ENCODE measurements around the gene EPOP. TPM values are rescaled to one million over a fixed set of nuclear protein-coding genes. Genes with fewer than 3 reads are reported as not detected.

Gene EPOP
- total RNA-seq, 4 donors from 2014 or later: 1.8 to 3.2 (median 2.8) TPM

DNA sequence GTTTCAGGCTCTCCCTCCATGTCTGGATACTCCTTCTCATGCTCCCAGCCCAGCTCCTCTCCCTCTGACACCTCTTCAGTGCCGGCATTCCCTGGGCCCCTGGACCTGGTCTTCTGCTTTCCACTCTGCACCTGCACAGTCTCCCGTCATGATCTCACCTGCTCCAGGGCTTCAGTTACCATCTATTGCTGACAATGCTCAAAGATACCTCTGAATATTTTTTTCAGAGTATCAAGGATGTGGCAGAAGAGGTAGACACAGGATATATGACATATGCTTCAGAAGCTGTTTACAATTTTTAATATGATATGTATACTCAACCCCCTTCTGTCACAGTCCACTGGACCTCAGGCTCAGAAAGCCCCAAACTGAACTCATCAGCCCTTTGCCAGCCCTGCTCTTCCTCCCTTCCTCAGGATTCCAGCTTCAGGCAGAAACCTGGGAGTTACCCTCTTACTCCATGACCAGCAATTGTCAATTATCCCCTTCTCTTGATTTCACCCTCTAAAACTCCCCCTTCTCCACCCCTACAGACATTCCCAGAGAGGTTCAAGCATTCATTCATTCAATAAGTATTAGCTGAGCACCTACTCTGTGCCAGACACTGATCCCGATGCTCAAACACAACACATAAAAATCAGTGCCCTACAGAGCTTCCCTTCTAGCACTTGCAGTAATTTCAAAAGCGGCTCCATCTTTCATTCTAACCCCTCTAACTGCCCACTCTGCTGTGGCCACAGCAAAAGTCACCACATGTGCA, 22.5 kb upstream of the EPOP start:
- intact Hi-C loops (cut with DNase I): no loop called here
- TF ChIP-seq POLR2A (IDR thresholded peaks at IDR 0.05): no peak
- TF ChIP-seq, protein P1, sequence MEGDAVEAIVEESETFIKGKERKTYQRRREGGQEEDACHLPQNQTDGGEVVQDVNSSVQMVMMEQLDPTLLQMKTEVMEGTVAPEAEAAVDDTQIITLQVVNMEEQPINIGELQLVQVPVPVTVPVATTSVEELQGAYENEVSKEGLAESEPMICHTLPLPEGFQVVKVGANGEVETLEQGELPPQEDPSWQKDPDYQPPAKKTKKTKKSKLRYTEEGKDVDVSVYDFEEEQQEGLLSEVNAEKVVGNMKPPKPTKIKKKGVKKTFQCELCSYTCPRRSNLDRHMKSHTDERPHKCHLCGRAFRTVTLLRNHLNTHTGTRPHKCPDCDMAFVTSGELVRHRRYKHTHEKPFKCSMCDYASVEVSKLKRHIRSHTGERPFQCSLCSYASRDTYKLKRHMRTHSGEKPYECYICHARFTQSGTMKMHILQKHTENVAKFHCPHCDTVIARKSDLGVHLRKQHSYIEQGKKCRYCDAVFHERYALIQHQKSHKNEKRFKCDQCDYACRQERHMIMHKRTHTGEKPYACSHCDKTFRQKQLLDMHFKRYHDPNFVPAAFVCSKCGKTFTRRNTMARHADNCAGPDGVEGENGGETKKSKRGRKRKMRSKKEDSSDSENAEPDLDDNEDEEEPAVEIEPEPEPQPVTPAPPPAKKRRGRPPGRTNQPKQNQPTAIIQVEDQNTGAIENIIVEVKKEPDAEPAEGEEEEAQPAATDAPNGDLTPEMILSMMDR (IDR thresholded peaks at IDR 0.05): no peak

DNA sequence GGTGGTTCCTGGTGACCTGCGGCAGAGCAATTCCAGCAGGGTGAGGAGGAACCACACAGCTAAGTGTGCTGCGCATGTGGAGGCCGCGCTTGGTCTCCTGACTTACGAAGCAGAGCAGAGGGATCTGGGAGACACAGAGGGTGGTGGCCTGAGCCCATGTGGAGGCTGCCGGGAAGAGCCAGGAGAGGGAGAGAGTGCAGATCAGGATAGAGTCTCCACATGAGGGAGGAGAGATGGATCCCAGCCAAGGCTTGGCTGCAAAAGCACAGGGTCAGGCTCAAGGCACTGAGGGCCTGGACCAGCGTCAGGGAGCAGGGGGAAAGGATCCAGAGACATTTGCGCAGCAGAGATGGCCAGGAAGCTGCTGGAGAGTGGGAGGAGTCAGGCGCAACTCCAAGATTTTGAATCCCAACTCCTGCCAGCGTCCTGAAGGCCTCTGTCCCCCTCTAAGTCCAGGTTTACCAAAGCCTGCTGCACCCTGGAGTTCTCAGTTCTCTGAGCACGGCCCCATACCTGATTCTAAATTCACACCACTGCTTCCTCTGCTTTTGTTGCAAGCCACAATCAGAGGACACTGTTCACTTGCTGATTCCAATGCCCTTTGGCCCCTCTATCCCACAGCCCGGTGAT, 19.1 kb upstream of the EPOP start:
- Histone ChIP-seq H3K27me3 (no peaks in the 10 kb centered on the region), H3K36me3 (no peaks in the 10 kb centered on the region), H3K9me3 (no peaks in the 10 kb centered on the region), H3K4me1 (peaks cover 0 to 19% (median 11%) of the 10 kb centered on the region in 3 donors), H3K4me3 (no peak overlapping the region), H3K27ac (peak overlapping the region in 3 of 4 donors; percentile 69 to 80 (median 69))
- intact Hi-C loops (cut with DNase I): no loop called here
- 51 to 59% methylated on average over 12 of the region's 12 CpGs for WGBS, 2 donors
- no peak for TF ChIP-seq POLR2A (IDR thresholded peaks at IDR 0.05)
- TF ChIP-seq, protein P1 (IDR thresholded peaks at IDR 0.05): no peak
- DNase-seq: no peak

More for the DNA sequence above, 22.5 kb upstream of the EPOP start:
- no peak overlapping the region for H3K27ac ChIP-seq
- no peaks in the 10 kb centered on the region for H3K36me3 ChIP-seq
- no peaks in the 10 kb centered on the region for H3K9me3 ChIP-seq
- DNase-seq: no peak
- no peak overlapping the region for H3K4me3 ChIP-seq
- 77 to 83% methylated on average over 4 of the region's 4 CpGs for WGBS, 2 donors
- peaks cover 10 to 50% (median 20%) of the 10 kb centered on the region in 3 donors for H3K4me1 ChIP-seq
- no peaks in the 10 kb centered on the region for H3K27me3 ChIP-seq

DNA sequence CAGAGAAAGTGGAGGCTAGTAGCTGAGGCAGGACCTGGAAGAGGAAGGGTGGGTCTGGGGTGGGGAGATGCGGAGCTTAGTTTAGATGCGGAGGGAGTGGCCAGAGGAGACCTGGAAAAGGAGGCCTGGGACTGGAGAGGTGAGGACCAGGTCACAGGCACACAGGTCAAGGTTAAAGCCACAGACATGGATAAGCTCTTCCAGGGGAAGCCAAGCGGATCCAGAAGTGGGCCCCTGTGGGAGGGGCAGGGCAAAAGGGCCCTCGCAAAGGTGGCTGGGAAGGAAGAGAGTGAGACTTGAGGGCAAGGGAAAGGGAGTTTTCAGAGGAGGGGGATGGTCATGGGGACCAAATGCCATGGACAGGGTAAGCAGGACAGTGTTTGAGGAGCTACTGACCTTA, 16.4 kb upstream of the EPOP start:
- H3K4me1 ChIP-seq: peaks cover 0 to 18% (median 11%) of the 10 kb centered on the region in 3 donors
- no peak overlapping the region for H3K4me3 ChIP-seq
- no peak for TF ChIP-seq POLR2A (IDR thresholded peaks at IDR 0.05)
- TF ChIP-seq, protein P1 (IDR thresholded peaks at IDR 0.05): no peak
- no peaks in the 10 kb centered on the region for H3K9me3 ChIP-seq
- intact Hi-C loops (cut with DNase I): no loop called here
- H3K27ac ChIP-seq: no peak overlapping the region
- 91 to 94% methylated on average over 4 of the region's 4 CpGs for WGBS, 2 donors
- no peaks in the 10 kb centered on the region for H3K27me3 ChIP-seq
- H3K36me3 ChIP-seq: no peaks in the 10 kb centered on the region
- no peak for DNase-seq

DNA sequence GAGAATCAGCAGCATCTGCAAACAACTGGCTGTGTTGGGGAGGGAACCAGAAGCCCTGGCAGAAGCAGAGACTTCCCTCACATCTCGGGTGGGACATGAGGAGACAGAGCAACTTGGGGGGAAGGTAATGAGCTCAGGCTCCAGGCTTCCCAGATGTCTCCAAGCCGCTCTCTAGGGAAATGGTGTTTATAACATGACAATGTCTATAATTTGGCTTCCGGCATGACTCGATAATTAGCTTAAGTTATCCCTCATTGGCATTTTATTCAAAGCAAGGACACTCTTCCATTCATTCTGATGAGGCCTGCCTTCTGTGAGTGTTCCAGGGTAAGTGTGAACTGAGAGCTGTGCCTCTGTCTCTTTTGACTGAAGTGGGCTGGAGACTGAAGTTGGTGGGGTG, 15.6 kb upstream of the EPOP start:
- 89 to 96% methylated on average over 3 to 4 of the region's 4 CpGs for WGBS, 2 donors
- Histone ChIP-seq H3K9me3 (no peaks in the 10 kb centered on the region), H3K36me3 (no peaks in the 10 kb centered on the region), H3K4me1 (peaks cover 0 to 18% (median 11%) of the 10 kb centered on the region in 3 donors), H3K27ac (no peak overlapping the region), H3K4me3 (no peak overlapping the region), H3K27me3 (no peaks in the 10 kb centered on the region)
- DNase-seq: no peak
- intact Hi-C loops (cut with DNase I): no loop called here
- TF ChIP-seq POLR2A (IDR thresholded peaks at IDR 0.05): no peak
- TF ChIP-seq, protein P1 (IDR thresholded peaks at IDR 0.05): no peak

DNA sequence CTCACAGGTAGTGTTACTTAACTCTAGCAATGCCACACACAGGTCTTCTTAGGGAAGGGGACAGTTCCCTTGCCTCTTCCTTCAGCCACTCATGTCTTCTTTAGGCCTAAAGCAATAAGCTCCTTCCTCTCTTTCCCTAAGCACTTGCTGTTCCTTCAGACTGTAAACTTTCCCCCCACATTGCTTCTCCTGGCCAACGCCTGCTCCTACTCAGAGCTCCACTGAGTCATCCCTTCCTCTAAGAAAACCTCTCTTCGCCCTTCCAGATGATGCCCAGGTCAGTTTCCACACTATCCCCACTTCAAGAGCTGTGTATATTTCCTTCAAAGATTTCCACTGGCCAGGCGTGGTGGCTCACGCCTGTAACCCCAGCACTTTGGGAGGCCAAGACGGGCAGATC, 12.5 kb upstream of the EPOP start:
- intact Hi-C loops (cut with DNase I): no loop called here
- H3K9me3 ChIP-seq: no peaks in the 10 kb centered on the region
- H3K27ac ChIP-seq: no peak overlapping the region
- no peak overlapping the region for H3K4me3 ChIP-seq
- H3K36me3 ChIP-seq: no peaks in the 10 kb centered on the region
- 64 to 74% methylated on average over 2 to 4 of the region's 5 CpGs for WGBS, 2 donors
- no peak for TF ChIP-seq POLR2A (IDR thresholded peaks at IDR 0.05)
- TF ChIP-seq, protein P1 (IDR thresholded peaks at IDR 0.05): no peak
- H3K4me1 ChIP-seq: no peaks in the 10 kb centered on the region
- H3K27me3 ChIP-seq: no peaks in the 10 kb centered on the region
- DNase-seq: no peak
